Peyer's patch (tissue), 4 donors: ENCODE results near the gene RRBP1. TPM values are rescaled to one million over a fixed set of nuclear protein-coding genes. Genes with fewer than 3 reads are reported as not detected.

ENCODE experiments used
- DNase-seq, 3 donors: peaks; one replicate each; pipeline ENCODE4 v3.0.0-alpha.2; 2017 to 2019
- H3K27ac ChIP-seq, 4 donors: fragments of 200-600 bp; sonication (generic); one replicate each; pipeline ENCODE4 v1.5.1; 2016 to 2019
- H3K27me3 ChIP-seq, 2 donors: fragments of 200-600 bp; sonication (generic); one replicate each; pipeline ENCODE4 v1.5.1; 2019
- H3K36me3 ChIP-seq, 3 donors: fragments of 200-600 bp; sonication (generic); one replicate each; pipeline ENCODE4 v1.5.1; 2016 to 2019
- H3K4me1 ChIP-seq, 4 donors: fragments of 200-600 bp; sonication (generic); one replicate each; pipeline ENCODE4 v1.5.1; 2016 to 2019
- H3K4me3 ChIP-seq, 4 donors: fragments of 200-600 bp; sonication (generic); 1 replicate in 3 of 4; 2 replicates in 1 of 4; pipeline ENCODE4 v1.5.1; 2016 to 2019; ENCODE audit warnings: mild to moderate bottlenecking in 1 of 4
- H3K9me3 ChIP-seq, 4 donors: fragments of 200-600 bp; sonication (generic); one replicate each; pipeline ENCODE4 v1.5.1; 2016 to 2019; ENCODE audit warnings: mild to moderate bottlenecking in 1 of 4
- CTCF ChIP-seq, 6 experiments: fragments of 450-650 bp in 4 of 6; fragments of 200-600 bp in 2 of 6; sonication (generic) in 1 of 6; IDR thresholded peaks; one replicate each; pipeline ENCODE4 v1.5.1; 2017 to 2019; ENCODE audit warnings: antibody characterized with exemption in 6 of 6, mild to moderate bottlenecking in 3 of 6, moderate library complexity in 1 of 6
- POLR2A ChIP-seq, 2 donors: fragments of 450-650 bp; IDR thresholded peaks; one replicate each; pipeline ENCODE4 v1.5.1; 2017; ENCODE audit warnings: antibody characterized with exemption in 2 of 2, mild to moderate bottlenecking in 2 of 2, moderate library complexity in 2 of 2
- total RNA-seq, 4 donors: library from RNA; depleted of rRNA; stranded (reverse); fragments of >200 nt; gene quantifications; one replicate each; pipeline ENCODE4 v1.1.0, GENCODE V29; 2016

The RRBP1 gene
- total RNA-seq, 4 donors from 2014 or later, result 169 to 328 (median 249) TPM

- H3K4me3 ChIP-seq, result no peak overlapping the region
- peak; percentile 13 to 48 (median 45) for DNase-seq
- H3K9me3 ChIP-seq, result no peaks in the 10 kb centered on the region
- peaks cover 0 to 20% (median 0%) of the 10 kb centered on the region in 4 donors for H3K4me1 ChIP-seq
- no peak overlapping the region for H3K27ac ChIP-seq
- no peaks in the 10 kb centered on the region for H3K27me3 ChIP-seq
- no peak for TF ChIP-seq POLR2A (IDR thresholded peaks at IDR 0.05)
- no peak for TF ChIP-seq CTCF (IDR thresholded peaks at IDR 0.05)
- H3K36me3 ChIP-seq, result peaks cover 0 to 84% (median 0%) of the 10 kb centered on the region in 3 donors
Observed at GRCh38 chr20:17617868-17618672, 64.0 kb downstream of the RRBP1 start.

DNA sequence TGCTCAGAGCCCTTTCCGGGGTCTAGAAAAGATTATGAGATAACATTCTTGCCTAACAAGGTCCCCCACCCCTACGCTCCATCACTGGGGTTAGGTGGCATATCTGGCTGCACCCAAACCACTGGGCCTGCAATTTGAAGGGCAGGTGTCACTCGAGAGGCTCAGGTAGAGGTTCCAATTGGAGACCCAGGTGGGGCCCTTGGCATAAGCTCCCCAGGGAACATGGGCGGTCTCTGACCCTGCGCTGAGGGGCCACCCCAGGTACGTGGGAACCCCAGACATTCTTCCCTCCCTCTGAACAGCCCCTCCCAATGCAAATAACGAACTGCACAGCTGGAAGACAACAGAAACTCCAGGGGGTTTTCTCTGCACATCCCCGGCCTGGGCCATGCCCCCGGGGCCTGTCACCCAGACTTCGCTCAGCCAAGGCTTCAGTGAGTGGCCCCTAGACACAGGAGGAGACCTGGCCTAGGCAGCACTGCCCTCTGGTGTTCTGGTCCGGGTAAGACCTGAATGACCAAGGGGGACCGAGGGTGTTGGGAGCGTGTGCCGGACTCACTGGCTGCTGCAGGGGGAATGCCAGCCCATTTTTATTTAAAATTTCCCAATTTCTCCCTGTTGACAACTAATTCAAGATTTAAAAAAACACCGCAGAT is 64.7 kb downstream of the RRBP1 start:
- DNase-seq, result peak; percentile 20 to 67 (median 56)
- Histone ChIP-seq H3K27ac (no peak overlapping the region), H3K9me3 (no peaks in the 10 kb centered on the region), H3K4me1 (peaks cover 0 to 26% (median 0%) of the 10 kb centered on the region in 4 donors), H3K4me3 (no peak overlapping the region), H3K27me3 (no peaks in the 10 kb centered on the region), H3K36me3 (peaks cover 0 to 76% (median 0%) of the 10 kb centered on the region in 3 donors)
- TF ChIP-seq POLR2A (IDR thresholded peaks at IDR 0.05) (no peak), CTCF (IDR thresholded peaks at IDR 0.05) (peak in 5 of 6 experiments; percentile 32 to 59 (median 55))

- peaks cover 0 to 70% (median 0%) of the 10 kb centered on the region in 3 donors for H3K36me3 ChIP-seq
- TF ChIP-seq CTCF (IDR thresholded peaks at IDR 0.05) (no peak), POLR2A (IDR thresholded peaks at IDR 0.05) (no peak)
- DNase-seq, result peak; percentile 13 to 45 (median 42)
- H3K27ac ChIP-seq, result no peak overlapping the region
- H3K9me3 ChIP-seq, result no peaks in the 10 kb centered on the region
- no peaks in the 10 kb centered on the region for H3K27me3 ChIP-seq
- no peak overlapping the region for H3K4me3 ChIP-seq
- peaks cover 0 to 33% (median 0%) of the 10 kb centered on the region in 4 donors for H3K4me1 ChIP-seq
Observed at GRCh38 chr20:17616480-17617211, 65.4 kb downstream of the RRBP1 start.

DNA sequence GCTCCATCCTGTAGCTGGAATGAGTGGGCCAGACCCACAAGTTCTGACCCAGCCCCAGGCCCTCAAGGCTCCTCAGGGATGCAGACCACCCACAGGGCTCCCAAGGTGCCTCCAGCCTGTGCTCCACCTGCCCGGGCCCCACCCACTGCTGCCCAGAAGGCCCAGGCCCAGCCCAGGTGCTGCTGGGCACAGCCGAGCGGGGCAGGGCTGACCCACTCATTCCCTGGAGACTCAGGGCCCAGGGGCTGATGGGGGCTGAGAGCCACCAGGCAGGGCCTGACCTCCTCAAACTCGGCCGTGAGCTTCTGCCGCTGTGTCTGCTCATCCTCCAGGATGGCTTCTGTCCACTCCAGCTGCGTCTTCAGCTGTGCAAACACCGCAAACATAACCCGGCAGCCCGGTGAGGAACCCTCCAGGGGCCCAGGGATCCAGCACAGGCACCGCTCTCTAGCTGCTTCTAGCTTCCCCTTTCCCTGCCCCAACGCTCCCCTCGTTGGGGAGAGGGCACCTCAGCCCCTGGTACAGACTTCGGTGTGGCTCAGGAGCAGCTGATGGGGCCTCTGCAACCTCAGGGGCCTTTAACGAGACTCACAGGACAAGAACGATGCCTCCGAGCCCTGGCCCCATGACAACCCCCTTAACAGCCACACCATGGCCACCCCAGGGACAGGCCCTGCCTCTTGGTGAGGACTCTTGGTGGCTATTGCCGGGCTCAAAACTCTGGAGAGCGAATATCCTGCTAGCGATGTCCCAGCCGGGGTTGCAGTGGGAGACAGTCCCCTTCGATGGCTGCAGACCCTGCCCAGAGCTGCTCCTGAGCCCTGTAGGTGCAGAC is 66.2 kb downstream of the RRBP1 start:
- Histone ChIP-seq H3K4me1 (peaks cover 0 to 41% (median 0%) of the 10 kb centered on the region in 4 donors), H3K27me3 (no peaks in the 10 kb centered on the region), H3K4me3 (no peak overlapping the region), H3K36me3 (peaks cover 0 to 62% (median 0%) of the 10 kb centered on the region in 3 donors), H3K9me3 (no peaks in the 10 kb centered on the region), H3K27ac (peak overlapping the region in 3 of 4 donors; percentile 10 to 70 (median 33))
- TF ChIP-seq CTCF (IDR thresholded peaks at IDR 0.05) (no peak), POLR2A (IDR thresholded peaks at IDR 0.05) (no peak)
- peak; percentile 6 to 48 (median 44) for DNase-seq
